ENCODE measurements around the gene CLCA2. TPM values are rescaled to one million over a fixed set of nuclear protein-coding genes. Genes with fewer than 3 reads are reported as not detected.

CLCA2 gene
- 0.18 TPM for polyA plus RNA-seq (2013, experiment 1 of 2; ENCODE audit: insufficient read length)
- polyA plus RNA-seq (2013, experiment 2 of 2; ENCODE audit: insufficient read length): 0.17 TPM

- no peak for DNase-seq
Measured at GRCh38 chr1:86423873-86424272, at the start of gene CLCA2. CLCA2 (plus strand) TSS chr1:86424171; CDS start chr1:86424248, 77 bp downstream.

- peak; percentile 39 for DNase-seq
Measured at GRCh38 chr1:86375688-86376087, 48.3 kb upstream of the CLCA2 start.

GRCh38 chr1:86377341-86377740, 46.6 kb upstream of the CLCA2 start:
- DNase-seq: no peak

GRCh38 chr1:86378813-86379212, 45.2 kb upstream of the CLCA2 start:
- no peak for DNase-seq

GRCh38 chr1:86380257-86380861, 43.6 kb upstream of the CLCA2 start:
- peak; percentile 74 for DNase-seq

- no peak for DNase-seq
Measured at GRCh38 chr1:86381223-86381622, 42.7 kb upstream of the CLCA2 start.

GRCh38 chr1:86382878-86383277, 41.1 kb upstream of the CLCA2 start:
- no peak for DNase-seq

- peak; percentile 53 for DNase-seq
Measured at GRCh38 chr1:86387916-86388627, 35.9 kb upstream of the CLCA2 start.

- DNase-seq: peak; percentile 14
Measured at GRCh38 chr1:86388777-86389176, 35.2 kb upstream of the CLCA2 start.

GRCh38 chr1:86389307-86389706, 34.7 kb upstream of the CLCA2 start:
- DNase-seq: no peak

- no peak for DNase-seq
Measured at GRCh38 chr1:86394416-86394815, 29.6 kb upstream of the CLCA2 start.

- DNase-seq: peak; percentile 81
Measured at GRCh38 chr1:86395751-86396497, 28.0 kb upstream of the CLCA2 start, which contains the start of gene ODF2L. ODF2L (minus strand) TSS chr1:86396323; CDS start chr1:86387027, 9,296 bp downstream.

GRCh38 chr1:86396498-86396890, 27.5 kb upstream of the CLCA2 start:
- DNase-seq: no peak

GRCh38 chr1:86409416-86410021, 14.5 kb upstream of the CLCA2 start:
- DNase-seq: peak; percentile 75

GRCh38 chr1:86410879-86411278, 13.1 kb upstream of the CLCA2 start:
- DNase-seq: no peak

- DNase-seq: no peak
Measured at GRCh38 chr1:86416343-86416742, 7.6 kb upstream of the CLCA2 start.

- peak; percentile 28 for DNase-seq
Measured at GRCh38 chr1:86419277-86419903, 4.6 kb upstream of the CLCA2 start.

GRCh38 chr1:86421601-86422280, 2.2 kb upstream of the CLCA2 start:
- no peak for DNase-seq

- DNase-seq: no peak
Measured at GRCh38 chr1:86423473-86423872, 498 bp upstream of the CLCA2 start.

GRCh38 chr1:86429122-86429725, 5.3 kb downstream of the CLCA2 start:
- DNase-seq: peak; percentile 21

- DNase-seq: peak; percentile 97
Measured at GRCh38 chr1:86429835-86430234, 5.9 kb downstream of the CLCA2 start.

All from fibroblast of skin of abdomen (primary cell).